Measurements from ENCODE around the gene SNN. TPM values are rescaled to one million over a fixed set of nuclear protein-coding genes. Genes with fewer than 3 reads are reported as not detected.

The SNN gene
- total RNA-seq, 2 experiments from 2014 or later: 8.2 to 9.5 TPM

DNA sequence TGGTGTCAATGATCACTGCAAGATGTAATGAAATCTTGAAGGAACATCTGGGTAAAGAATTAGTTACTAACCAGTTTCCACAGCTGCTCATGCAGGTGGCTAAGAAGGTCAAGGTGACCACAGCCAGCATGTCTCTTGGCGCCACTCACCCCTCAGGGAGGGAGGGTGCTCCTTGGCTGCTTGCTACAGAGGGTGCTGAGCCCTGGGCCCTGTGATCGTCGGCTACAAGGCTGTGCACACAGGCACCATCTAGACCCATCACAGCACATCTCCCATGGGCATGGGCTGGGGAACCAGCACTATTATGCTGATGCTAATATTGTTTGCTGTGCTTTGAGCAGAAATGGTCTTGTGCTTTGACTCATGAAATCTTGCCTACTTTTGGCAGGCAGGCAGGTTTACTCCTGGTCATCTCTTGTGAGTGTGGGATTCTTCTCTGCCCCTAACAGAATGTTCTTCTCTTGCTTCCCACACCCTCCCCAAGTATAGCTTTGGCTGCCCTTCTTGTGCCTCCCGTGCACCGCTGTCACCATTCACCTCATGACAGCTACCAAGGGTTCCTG lies 38.0 kb downstream of the SNN start:
- no peaks in the 10 kb centered on the region for H3K9me3 Mint-ChIP-seq
- H3K27me3 Mint-ChIP-seq: no peaks in the 10 kb centered on the region
- CTCF ChIA-PET: interaction anchor here (1.6 to 1.9 kb wide), 2 partner anchors 8 to 174 kb away, joined by 5 to 7 read pairs; no protein-coding TSS in a partner anchor
- TF ChIP-seq, protein P1, sequence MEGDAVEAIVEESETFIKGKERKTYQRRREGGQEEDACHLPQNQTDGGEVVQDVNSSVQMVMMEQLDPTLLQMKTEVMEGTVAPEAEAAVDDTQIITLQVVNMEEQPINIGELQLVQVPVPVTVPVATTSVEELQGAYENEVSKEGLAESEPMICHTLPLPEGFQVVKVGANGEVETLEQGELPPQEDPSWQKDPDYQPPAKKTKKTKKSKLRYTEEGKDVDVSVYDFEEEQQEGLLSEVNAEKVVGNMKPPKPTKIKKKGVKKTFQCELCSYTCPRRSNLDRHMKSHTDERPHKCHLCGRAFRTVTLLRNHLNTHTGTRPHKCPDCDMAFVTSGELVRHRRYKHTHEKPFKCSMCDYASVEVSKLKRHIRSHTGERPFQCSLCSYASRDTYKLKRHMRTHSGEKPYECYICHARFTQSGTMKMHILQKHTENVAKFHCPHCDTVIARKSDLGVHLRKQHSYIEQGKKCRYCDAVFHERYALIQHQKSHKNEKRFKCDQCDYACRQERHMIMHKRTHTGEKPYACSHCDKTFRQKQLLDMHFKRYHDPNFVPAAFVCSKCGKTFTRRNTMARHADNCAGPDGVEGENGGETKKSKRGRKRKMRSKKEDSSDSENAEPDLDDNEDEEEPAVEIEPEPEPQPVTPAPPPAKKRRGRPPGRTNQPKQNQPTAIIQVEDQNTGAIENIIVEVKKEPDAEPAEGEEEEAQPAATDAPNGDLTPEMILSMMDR (IDR thresholded peaks at IDR 0.05): no peak
- intact Hi-C loops (cut with micrococcal nuclease): no loop called here
- no peak for DNase-seq
- peaks cover 3% of the 10 kb centered on the region for H3K4me1 Mint-ChIP-seq (ENCODE audit: low read depth)
- H3K4me3 Mint-ChIP-seq: no peak overlapping the region
- ATAC-seq: no peak
- H3K27ac Mint-ChIP-seq: no peak overlapping the region
- peaks cover 14% of the 10 kb centered on the region for H3K36me3 Mint-ChIP-seq (ENCODE audit: low read depth)
- POLR2A ChIA-PET: no interaction called here

DNA sequence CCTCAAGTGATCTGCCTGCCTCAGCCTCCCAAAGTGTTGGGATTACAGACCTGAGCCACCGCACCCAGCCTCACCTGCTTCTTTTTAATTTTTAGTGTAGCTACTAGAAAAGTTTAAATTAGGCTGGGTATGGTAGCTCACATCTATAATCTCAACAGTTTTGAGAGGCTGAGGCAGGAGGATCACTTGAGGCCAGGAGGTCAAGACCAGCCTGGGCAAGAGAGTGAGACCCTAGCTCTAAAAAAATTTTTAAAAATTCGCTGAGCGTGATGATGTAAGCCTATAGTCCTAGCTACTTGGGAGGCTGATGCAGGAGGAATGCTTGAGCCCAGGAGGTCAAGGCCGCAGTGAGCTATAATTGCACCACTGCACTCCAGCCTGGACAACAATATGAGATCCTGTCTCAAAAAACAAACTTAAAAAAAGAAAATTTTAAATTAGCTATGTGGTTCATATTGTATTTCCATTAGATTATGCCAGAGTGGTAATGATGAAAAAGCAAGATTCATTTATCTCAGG lies 39.5 kb downstream of the SNN start:
- peaks cover 3% of the 10 kb centered on the region for H3K4me1 Mint-ChIP-seq (ENCODE audit: low read depth)
- H3K27me3 Mint-ChIP-seq: no peaks in the 10 kb centered on the region
- DNase-seq (no peak), ATAC-seq (no peak)
- no peaks in the 10 kb centered on the region for H3K9me3 Mint-ChIP-seq
- CTCF ChIA-PET: interaction anchor here (0.9 to 1.6 kb wide), 6 partner anchors 9 to 301 kb away, joined by 4 to 7 read pairs (median 4); no protein-coding TSS in a partner anchor
- peaks cover 10% of the 10 kb centered on the region for H3K36me3 Mint-ChIP-seq (ENCODE audit: low read depth)
- no peak overlapping the region for H3K4me3 Mint-ChIP-seq
- POLR2A ChIA-PET: no interaction called here
- intact Hi-C loops (cut with micrococcal nuclease): no loop called here
- H3K27ac Mint-ChIP-seq: no peak overlapping the region
- TF ChIP-seq, protein P1 (IDR thresholded peaks at IDR 0.05): no peak

DNA sequence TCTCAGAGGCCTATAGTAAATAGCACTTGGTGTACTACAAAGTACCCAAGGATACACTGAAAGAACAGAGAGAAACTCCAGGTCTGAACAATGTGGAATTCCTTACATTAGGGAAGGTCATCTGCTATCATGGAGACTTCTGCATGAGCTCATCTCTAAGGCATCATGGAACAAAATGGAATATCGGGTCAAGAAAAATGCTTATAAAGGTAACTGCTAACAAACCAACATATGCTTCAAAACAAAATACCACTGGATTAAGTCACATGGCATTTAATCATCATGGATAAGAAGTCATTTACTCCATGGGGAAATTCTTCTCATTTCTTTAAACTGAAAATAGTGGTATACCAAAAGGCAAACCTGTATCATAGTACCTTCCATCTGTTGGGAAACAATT lies 40.2 kb downstream of the SNN start:
- DNase-seq (no peak), ATAC-seq (no peak)
- H3K27me3 Mint-ChIP-seq: no peaks in the 10 kb centered on the region
- TF ChIP-seq, protein P1 (IDR thresholded peaks at IDR 0.05): no peak
- ChIA-PET POLR2A (no interaction called here), CTCF (interaction anchor here (0.9 to 1.5 kb wide), 5 partner anchors 8 to 301 kb away, joined by 4 to 6 read pairs (median 4); no protein-coding TSS in a partner anchor)
- peaks cover 3% of the 10 kb centered on the region for H3K4me1 Mint-ChIP-seq (ENCODE audit: low read depth)
- no peak overlapping the region for H3K4me3 Mint-ChIP-seq
- H3K36me3 Mint-ChIP-seq (ENCODE audit: low read depth): peaks cover 7% of the 10 kb centered on the region
- H3K27ac Mint-ChIP-seq: no peak overlapping the region
- no peaks in the 10 kb centered on the region for H3K9me3 Mint-ChIP-seq
- intact Hi-C loops (cut with micrococcal nuclease): no loop called here

DNA sequence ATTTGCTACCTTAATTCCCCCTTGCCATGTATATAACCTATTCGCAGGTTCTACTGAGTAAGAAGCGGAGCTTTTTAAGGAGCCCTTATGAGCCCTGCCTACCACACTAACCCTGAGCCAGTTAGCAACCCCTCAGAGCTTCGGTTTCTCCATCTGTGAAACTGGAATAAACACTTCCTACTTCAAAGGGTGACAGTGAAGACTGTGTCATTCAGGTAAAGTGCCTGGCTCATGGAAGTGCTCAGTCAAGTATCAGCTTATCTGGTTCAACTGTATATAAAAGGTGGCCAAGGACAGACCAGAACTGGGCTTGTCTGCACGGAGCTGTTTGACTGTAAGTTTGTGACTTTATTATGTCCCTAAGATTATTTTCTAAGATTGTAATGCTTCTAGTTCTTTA lies 43.4 kb downstream of the SNN start:
- Mint-ChIP-seq H3K9me3 (no peaks in the 10 kb centered on the region), H3K36me3 (ENCODE audit: low read depth) (peaks cover 13% of the 10 kb centered on the region), H3K27me3 (no peaks in the 10 kb centered on the region), H3K4me3 (no peak overlapping the region), H3K4me1 (ENCODE audit: low read depth) (peaks cover 7% of the 10 kb centered on the region), H3K27ac (no peak overlapping the region)
- ChIA-PET POLR2A (interaction anchor here (0.6 to 1.0 kb wide), 3 partner anchors 9 to 752 kb away, joined by 3 to 4 read pairs (median 4); no protein-coding TSS in a partner anchor), CTCF (interaction anchor here (0.7 to 7.8 kb wide), 5 partner anchors 11 to 315 kb away, joined by 3 to 54 read pairs (median 7); partner anchors contain the start of gene ZC3H7A)
- no peak for DNase-seq
- TF ChIP-seq, protein P1 (IDR thresholded peaks at IDR 0.05): no peak
- ATAC-seq: no peak
- intact Hi-C loops (cut with micrococcal nuclease): loop anchor here (10.0 kb wide), 2 partner anchors 177 to 317 kb away; no protein-coding TSS in a partner anchor

DNA sequence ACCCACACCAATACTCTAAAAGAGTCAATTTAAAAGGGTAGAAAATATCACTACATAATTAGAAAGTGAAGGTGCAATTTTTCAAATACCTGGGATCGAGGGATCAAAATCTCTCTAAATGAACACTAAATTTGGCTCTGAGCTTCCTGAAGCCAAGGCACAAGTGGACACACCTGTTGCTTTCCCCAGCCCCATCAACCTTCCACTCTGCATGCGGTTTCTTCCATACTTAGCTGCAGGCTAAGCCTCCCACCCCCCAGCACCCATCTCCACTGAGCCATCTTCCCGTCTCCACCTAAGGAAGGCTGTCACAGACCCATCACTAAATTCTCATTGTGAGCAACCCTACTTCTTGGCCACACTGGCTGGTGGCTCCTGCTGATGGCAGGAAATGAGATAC lies 43.9 kb downstream of the SNN start:
- H3K4me3 Mint-ChIP-seq: no peak overlapping the region
- ChIA-PET CTCF (interaction anchor here (1.3 to 7.8 kb wide), 4 partner anchors 12 to 316 kb away, joined by 3 to 54 read pairs (median 10); no protein-coding TSS in a partner anchor), POLR2A (interaction anchor here (0.6 to 1.0 kb wide), 2 partner anchors 10 to 753 kb away, joined by 3 to 4 read pairs; no protein-coding TSS in a partner anchor)
- no peak overlapping the region for H3K27ac Mint-ChIP-seq
- TF ChIP-seq, protein P1 (IDR thresholded peaks at IDR 0.05): no peak
- H3K4me1 Mint-ChIP-seq (ENCODE audit: low read depth): peaks cover 8% of the 10 kb centered on the region
- H3K27me3 Mint-ChIP-seq: no peaks in the 10 kb centered on the region
- no peaks in the 10 kb centered on the region for H3K9me3 Mint-ChIP-seq
- DNase-seq (no peak), ATAC-seq (no peak)
- H3K36me3 Mint-ChIP-seq (ENCODE audit: low read depth): peaks cover 14% of the 10 kb centered on the region
- intact Hi-C loops (cut with micrococcal nuclease): loop anchor here (10.0 kb wide), 2 partner anchors 177 to 317 kb away; no protein-coding TSS in a partner anchor
